GM06990 (cell line): Measurements from ENCODE around the gene B9D1.

Experiments used
- DNase-seq: peaks from one replicate; pipeline ENCODE4 v3.0.0-alpha.2; 2011; ENCODE audit not compliant: insufficient read length; ENCODE audit errors: extremely low read depth
- H3K27me3 ChIP-seq: replicated peaks from 2 replicates; pipeline ENCODE4 v1.6.0; 2011; ENCODE audit warnings: low read length; ENCODE audit not compliant: control insufficient read depth, insufficient read depth
- H3K36me3 ChIP-seq: 2 replicates; pipeline ENCODE4 v1.5.1; 2011; ENCODE audit warnings: low read length; ENCODE audit not compliant: control insufficient read depth, insufficient read depth
- H3K4me3 ChIP-seq: replicated peaks from 2 replicates; pipeline ENCODE4 v1.5.1; 2011; ENCODE audit warnings: low read depth, mild to moderate bottlenecking, control low read depth, low read length
- CTCF ChIP-seq: IDR thresholded peaks from 2 replicates; pipeline ENCODE4 v1.5.1; 2011; ENCODE audit warnings: low read length, control low read depth, mild to moderate bottlenecking, inconsistent platforms; ENCODE audit not compliant: insufficient read depth, poor library complexity, severe bottlenecking

B9D1 gene

GRCh38 chr17:19365833-19366636 lies 3.5 kb upstream of the B9D1 start:
- Histone ChIP-seq H3K27me3 (no peaks in the 10 kb centered on the region; the same call in 1 of the 2 replicates), H3K36me3 (no peaks in the 10 kb centered on the region), H3K4me3 (no peak overlapping the region)
- TF ChIP-seq CTCF, result no peak
- no peak for DNase-seq

GRCh38 chr17:19365499-19365817 lies 2.9 kb upstream of the B9D1 start:
- H3K36me3 ChIP-seq, result no peaks in the 10 kb centered on the region
- TF ChIP-seq CTCF, result no peak
- DNase-seq, result no peak
- no peak overlapping the region for H3K4me3 ChIP-seq
- H3K27me3 ChIP-seq, result no peaks in the 10 kb centered on the region; the same call in 1 of the 2 replicates

- no peak for DNase-seq
- no peaks in the 10 kb centered on the region for H3K36me3 ChIP-seq
- no peaks in the 10 kb centered on the region; the same call in 1 of the 2 replicates for H3K27me3 ChIP-seq
- no peak overlapping the region for H3K4me3 ChIP-seq
- no peak for TF ChIP-seq CTCF
These were observed 2.4 kb upstream of the B9D1 start for GRCh38 chr17:19364699-19365498.

- DNase-seq, result no peak
- Histone ChIP-seq H3K27me3 (no peaks in the 10 kb centered on the region; the same call in 1 of the 2 replicates), H3K4me3 (no peak overlapping the region), H3K36me3 (no peaks in the 10 kb centered on the region)
- TF ChIP-seq CTCF, result no peak
These were observed 1.0 kb upstream of the B9D1 start for GRCh38 chr17:19363460-19364035.

- H3K27me3 ChIP-seq, result no peaks in the 10 kb centered on the region; the same call in 1 of the 2 replicates
- TF ChIP-seq CTCF, result no peak
- no peak for DNase-seq
These were observed 553 bp upstream of the B9D1 start for GRCh38 chr17:19363114-19363438.

More at GRCh38 chr17:19363114-19363438, 553 bp upstream of the B9D1 start:
- Histone ChIP-seq H3K4me3 (no peak overlapping the region; the same call in 1 of the 2 replicates), H3K36me3 (no peaks in the 10 kb centered on the region)
